HG03108 (cell line): ENCODE data around the gene EEA1.
"Not testable (repeated sequence)": the region's sequence is repeated elsewhere in the genome, so short reads cannot be mapped to it uniquely, and the experiment has no call there.

Experiments
- ATAC-seq: cut with Tn5 transposase; IDR thresholded peaks from one replicate; pipeline ENCODE4 v1.9.1; 2021; ENCODE audit warnings: moderate library complexity; ENCODE audit not compliant: unreplicated experiment

Gene EEA1

GRCh38 chr12:92756898-92757596 is 172.0 kb downstream of the EEA1 start:
- no peak for ATAC-seq

GRCh38 chr12:92753976-92754885 is 174.9 kb downstream of the EEA1 start:
- no peak for ATAC-seq

- ATAC-seq, result not testable (repeated sequence)
Measured at GRCh38 chr12:92749691-92750090, 179.4 kb downstream of the EEA1 start.

- ATAC-seq, result no peak
Measured at GRCh38 chr12:92747151-92747550, 181.9 kb downstream of the EEA1 start.

- ATAC-seq, result no peak
Measured at GRCh38 chr12:92745856-92746550, 183.1 kb downstream of the EEA1 start.

- no peak for ATAC-seq
Measured at GRCh38 chr12:92743026-92743425, 186.1 kb downstream of the EEA1 start.

GRCh38 chr12:92740411-92740810 is 188.7 kb downstream of the EEA1 start:
- ATAC-seq, result no peak

- no peak for ATAC-seq
Measured at GRCh38 chr12:92739113-92739512, 190.0 kb downstream of the EEA1 start.

GRCh38 chr12:92737855-92738850 is 190.9 kb downstream of the EEA1 start:
- ATAC-seq, result no peak

- no peak for ATAC-seq
Measured at GRCh38 chr12:92736605-92737004, 192.5 kb downstream of the EEA1 start.

GRCh38 chr12:92735131-92735721 is 193.9 kb downstream of the EEA1 start:
- ATAC-seq, result no peak

- ATAC-seq, result no peak
Measured at GRCh38 chr12:92733661-92734060, 195.4 kb downstream of the EEA1 start.

GRCh38 chr12:92733181-92733580 is 195.9 kb downstream of the EEA1 start:
- ATAC-seq, result no peak

- ATAC-seq, result no peak
Measured at GRCh38 chr12:92732716-92733115, 196.4 kb downstream of the EEA1 start.

GRCh38 chr12:92732216-92732615 is 196.9 kb downstream of the EEA1 start:
- no peak for ATAC-seq

- ATAC-seq, result no peak
Measured at GRCh38 chr12:92730758-92731157, 198.3 kb downstream of the EEA1 start.

- no peak for ATAC-seq
Measured at GRCh38 chr12:92729773-92730305, 199.3 kb downstream of the EEA1 start.

GRCh38 chr12:92726850-92727249 is 202.2 kb downstream of the EEA1 start:
- ATAC-seq, result no peak

- ATAC-seq, result no peak
Measured at GRCh38 chr12:92722897-92723296, 206.2 kb downstream of the EEA1 start.

GRCh38 chr12:92721656-92722055 is 207.4 kb downstream of the EEA1 start:
- no peak for ATAC-seq
